ENCODE results near the gene CCDC124.
"Not testable (repeated sequence)": the region's sequence is repeated elsewhere in the genome, so short reads cannot be mapped to it uniquely, and the experiment has no call there.

CCDC124 gene, protein sequence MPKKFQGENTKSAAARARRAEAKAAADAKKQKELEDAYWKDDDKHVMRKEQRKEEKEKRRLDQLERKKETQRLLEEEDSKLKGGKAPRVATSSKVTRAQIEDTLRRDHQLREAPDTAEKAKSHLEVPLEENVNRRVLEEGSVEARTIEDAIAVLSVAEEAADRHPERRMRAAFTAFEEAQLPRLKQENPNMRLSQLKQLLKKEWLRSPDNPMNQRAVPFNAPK

DNA sequence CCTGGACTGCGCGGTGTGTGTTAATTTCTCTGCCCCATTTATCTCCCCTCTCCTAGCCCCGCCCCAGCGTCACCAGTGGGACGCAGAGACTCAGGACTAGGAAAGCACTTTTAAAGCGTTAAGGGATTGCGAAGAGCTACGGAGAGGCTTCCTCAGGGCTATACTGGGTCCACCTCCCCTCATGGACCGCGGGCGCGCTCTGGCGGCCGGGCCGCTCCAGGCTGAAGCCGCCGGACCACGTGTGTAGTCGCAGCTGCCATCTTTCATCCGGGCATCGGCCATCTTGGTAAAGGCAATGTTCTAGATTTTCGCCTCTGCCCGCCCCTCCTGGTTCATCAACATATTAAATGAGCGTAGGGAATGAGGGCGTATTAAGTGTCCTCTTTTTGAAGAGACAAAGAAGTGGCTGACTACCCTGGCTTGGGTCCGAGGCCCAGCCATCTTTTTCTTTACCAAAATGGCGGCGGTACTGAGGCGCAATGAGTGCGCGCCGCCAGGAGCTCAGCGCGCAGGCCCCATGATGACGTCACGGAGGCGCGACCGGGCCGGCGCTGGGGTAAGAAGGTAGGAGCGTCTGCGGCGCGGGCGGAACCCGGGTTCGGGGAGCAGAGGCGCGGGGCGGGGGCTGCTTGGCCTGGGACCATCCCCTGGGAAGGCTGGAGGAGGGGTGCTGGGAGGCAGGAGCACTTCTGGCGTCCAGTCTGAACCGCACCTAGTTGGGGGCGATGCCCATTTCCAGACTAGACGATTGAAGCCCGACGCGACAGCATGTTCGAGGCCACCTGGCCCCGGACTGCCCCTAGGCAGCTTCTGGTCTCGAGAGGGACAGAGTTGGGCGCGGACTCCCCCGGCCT, at the start of gene CCDC124:
Gene CCDC124, plus strand, starts transcription at position 531 of the 854 bp plus-strand sequence. CDS start 3,406 bp downstream, outside the sequence.
- no peak for FAIRE-seq
- DNase-seq (ENCODE audit: low spot score) = peak; percentile 76

DNA sequence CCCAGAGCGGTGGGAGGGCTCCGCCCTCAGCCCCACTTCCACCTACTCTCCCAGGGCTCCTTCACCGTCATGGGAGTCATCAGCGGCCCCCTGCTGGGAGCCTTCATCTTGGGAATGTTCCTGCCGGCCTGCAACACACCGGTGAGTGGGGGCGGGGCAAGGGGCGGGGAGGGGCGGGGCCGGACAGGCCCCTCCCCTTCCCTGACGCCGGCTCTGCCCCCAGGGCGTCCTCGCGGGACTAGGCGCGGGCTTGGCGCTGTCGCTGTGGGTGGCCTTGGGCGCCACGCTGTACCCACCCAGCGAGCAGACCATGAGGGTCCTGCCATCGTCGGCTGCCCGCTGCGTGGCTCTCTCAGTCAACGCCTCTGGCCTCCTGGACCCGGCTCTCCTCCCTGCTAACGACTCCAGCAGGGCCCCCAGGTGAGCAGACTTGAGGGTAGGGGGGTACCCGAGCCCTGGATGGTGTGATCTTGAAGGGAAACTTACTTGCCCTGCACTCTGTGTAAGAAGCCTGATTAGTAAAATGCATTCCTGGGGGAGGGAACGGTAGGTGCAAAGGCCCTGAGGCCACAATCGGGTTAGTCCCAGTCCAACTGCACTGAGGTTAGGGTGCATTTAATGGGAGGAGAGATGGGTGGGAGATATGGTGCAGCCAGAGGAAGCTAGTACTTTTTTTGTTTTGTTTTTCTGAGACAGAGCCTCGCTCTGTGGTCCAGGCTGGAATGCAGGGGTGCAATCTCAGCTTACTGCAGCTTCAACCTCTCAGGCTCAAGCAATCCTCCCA, 49.0 kb upstream of the CCDC124 start:
- no peak for DNase-seq (ENCODE audit: low spot score)
- FAIRE-seq = no peak

DNA sequence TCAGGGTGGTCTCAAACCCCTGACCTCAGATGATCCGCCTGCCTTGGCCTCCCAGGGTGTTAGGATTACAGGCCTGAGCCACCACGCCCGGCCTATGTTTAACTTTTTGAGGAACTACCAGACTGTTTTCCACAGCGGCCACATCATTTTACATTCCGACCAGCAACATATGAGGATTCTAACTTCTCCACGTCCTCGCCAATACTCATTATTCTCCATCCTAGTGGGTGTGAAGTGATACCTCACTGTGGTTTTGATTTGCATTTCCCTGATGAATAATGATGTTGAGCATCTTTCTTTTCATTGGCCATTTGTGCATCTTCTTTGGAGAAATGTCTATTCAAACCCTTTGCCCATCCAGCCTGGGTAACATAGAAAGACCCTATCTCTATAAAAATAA, 46.3 kb upstream of the CCDC124 start:
- FAIRE-seq (no peak), DNase-seq (ENCODE audit: low spot score) (no peak)

DNA sequence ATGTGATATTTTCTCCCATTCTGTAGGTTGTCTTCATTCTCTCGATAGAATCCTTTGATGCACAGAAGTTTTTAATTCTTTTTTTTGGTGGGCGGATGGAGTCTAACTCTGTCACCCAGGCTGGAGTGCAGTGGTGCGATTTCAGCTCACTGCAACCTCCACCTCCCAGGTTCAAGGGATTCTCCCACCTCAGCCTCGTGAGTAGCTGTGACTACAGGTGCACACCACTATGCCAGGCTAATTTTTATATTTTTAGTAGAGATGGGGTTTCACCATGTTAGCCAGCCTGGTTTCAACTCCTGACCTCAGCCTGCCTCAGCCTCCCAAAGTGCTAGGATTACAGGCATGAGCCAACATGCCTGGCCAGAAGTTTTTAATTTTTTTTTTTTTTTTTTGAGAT, 45.6 kb upstream of the CCDC124 start:
- FAIRE-seq = not testable (repeated sequence)

DNA sequence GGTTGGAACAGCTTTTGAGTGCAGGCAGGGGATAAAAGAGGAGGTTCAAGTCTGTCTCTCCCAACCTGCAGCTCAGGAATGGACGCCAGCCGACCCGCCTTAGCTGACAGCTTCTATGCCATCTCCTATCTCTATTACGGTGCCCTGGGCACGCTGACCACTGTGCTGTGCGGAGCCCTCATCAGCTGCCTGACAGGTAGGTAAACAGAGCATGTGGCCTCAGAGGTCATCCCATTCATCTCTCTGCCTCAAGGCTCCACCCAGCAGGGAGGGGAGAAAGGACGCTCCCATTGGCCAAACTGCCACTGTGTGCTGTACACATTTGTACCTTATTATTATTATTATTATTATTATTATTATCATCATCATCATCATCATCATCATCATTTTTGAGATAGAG, 44.6 kb upstream of the CCDC124 start:
- no peak for DNase-seq (ENCODE audit: low spot score)
- FAIRE-seq = no peak

More for the DNA sequence above, 45.6 kb upstream of the CCDC124 start:
- not testable (repeated sequence) for DNase-seq (ENCODE audit: low spot score)

DNA sequence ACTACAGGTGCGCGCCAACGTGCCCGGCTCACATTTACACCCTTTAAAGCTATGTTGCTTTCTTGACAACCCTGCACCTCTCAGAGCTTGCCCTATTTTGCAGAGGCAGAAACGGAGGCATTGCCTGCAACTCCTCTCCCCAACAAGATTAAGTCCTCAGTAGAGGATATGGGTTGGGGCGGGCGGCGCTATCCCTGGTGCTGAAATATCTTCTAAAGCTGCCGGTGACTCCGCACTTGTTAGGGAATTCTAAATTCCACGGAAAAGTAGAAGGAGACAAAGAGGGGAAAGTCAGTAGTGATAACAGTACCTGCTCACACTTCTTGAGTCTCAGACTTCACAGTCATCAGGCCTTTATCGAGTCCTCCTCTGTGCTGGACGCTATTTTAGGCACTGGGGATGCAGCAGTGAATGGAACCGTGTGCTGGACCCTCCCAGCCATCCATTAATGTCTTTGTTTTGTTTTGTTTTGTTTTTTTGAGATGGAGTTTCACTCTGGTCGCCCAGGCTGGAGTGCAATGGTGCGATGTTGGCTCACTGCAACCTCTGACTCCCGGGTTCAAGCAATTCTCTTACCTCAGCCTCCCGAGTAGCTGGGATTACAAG, 43.1 kb upstream of the CCDC124 start:
- DNase-seq (ENCODE audit: low spot score) (no peak), FAIRE-seq (no peak)

DNA sequence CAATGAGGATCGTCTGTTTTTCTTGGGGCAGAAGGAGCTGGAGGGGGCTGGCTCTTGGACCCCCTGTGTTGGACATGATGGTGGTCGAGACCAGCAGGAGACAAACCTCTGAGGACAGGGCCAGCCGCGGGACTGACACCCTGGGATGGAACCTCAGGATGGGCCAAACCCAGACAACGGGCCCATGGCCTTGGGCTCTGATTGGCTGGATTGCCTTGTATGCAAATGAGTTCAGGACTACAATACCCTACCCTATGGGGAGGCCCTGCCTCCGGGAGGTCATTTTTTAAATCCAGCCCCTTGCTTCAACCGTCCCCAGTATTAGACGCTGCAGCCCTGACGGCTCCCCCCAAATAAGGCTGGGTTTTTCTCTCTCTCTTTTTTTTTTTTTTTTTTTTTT, 39.0 kb upstream of the CCDC124 start:
- FAIRE-seq = no peak
- no peak for DNase-seq (ENCODE audit: low spot score)

DNA sequence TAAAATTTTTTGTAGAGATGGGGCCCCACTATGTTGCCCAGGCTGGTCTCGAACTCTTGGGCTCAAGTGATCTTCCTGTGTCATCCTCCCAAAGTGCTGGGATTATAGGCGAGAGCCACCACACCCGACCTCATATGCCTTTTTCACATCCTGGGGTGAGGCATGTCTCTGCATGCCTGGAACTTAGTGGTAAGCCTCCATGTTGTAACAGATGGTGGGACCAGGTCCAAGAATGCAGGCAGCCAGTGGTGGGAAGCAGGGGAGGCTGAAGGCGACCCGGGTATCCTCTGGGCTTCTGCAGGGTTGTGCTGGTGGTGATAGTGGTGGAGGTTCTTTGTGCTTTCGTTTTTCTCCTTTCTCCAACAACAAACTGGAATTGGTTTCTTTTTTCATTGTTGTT, 30.1 kb upstream of the CCDC124 start:
- DNase-seq (ENCODE audit: low spot score) (no peak), FAIRE-seq (no peak)

DNA sequence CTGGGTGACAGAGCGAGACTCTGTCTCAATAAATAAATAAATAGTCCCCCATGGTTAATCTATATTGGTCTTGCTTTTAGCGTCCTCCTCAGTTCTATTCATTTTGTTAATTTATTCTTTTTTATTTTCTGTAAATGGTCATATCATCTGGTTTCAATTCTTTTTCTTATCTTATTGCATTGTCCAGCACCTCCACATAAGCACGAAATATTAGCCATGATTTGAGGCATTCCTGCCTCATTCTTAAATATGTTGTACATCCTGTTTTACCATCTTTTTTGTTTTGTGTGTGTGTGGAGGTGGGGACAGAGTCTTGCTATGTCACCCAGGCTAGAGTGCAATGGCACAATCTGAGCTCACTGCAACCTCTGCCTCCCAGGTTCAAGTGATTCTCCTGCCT, 24.6 kb upstream of the CCDC124 start:
- DNase-seq (ENCODE audit: low spot score) = no peak
- FAIRE-seq = no peak

DNA sequence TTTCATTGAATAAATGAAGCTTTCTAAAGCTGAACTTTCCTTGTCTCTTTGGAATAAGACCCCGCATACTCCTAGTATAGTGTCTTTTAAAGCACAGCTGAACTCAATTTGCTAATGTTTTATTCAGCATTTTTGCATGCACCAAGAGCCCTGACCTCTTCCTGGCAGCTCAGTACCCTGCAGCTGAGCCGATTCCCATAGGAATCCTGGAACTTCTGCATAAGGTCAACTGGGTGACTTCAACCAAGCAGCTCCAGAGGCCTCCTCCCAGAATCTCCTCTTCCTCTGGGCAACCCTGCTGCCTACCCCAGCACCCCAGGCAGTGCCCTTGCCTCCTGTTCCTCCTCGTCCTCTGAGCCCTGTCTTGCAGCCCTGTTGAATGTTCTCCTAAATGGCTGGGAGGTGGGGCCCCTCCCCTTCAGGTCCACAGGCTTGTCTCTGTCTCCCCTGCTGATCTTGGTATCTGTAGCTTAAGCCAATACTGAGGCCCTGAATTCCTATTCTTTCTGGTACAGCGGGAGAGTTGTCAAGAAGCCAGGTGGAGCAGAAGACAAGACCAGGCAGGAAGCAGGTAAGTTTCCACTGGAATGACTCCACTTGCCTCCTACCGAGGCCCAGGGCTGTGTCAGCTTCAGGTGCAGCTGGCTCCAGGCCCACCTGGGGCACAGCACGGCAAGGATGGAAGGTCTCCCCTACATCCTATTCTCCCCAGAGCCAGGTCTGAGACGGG, 23.6 kb upstream of the CCDC124 start:
- no peak for FAIRE-seq
- no peak for DNase-seq (ENCODE audit: low spot score)

DNA sequence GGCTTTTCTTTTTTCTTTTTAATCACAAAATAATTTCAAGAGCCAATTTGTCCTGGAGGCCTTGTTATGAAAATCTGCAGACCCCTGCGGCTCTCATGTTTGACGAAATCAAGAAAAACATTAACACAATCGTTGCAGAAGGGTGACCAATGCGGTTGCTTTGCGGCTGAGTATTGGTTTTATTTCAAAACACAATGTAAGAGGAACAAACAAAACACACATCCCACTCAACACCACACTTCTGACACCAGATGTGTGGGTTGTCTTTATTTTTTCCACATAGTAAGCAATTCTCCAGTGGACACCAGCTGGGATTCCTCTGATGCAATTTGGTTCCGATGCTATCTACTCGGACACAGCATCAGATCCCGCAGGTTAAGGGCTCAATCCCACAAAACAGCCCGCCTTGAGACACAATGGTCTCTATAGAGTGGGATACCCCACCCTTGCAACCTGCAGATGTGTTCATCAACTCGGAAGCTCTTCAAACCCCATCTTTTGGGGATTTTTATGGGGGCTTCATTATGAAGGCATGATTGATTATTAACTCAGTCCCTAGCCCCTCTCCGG, 21.9 kb upstream of the CCDC124 start:
- FAIRE-seq (no peak), DNase-seq (ENCODE audit: low spot score) (no peak)

DNA sequence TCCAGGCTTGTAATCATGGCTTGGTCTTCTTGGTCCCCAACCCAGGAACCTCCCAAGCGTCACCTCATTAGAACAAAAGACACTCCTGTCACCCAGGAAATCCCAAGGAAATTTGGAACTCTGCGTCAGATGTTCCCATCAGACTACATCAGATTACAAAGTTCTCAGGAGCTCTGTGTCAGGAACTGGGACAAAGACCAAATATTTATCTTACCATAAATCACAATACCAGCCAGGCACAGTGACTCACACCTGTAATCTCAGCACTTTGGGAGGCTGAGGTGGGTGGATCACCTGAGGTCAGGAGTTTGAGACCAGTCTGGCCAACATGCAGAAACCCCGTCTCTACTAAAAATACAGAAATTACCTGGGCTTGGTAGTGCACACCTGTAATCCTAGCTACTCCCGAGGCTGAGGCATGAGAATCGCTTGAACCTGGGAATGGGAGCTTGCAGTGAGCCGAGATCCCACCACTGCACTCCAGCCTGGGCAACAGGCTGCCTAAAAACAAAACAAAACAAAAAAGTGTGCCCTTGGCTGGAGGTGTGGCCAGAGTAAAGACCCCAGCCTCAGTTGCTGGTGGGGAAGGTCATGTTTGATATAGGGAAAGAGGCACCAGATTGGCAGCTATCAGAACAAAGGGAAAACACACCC, 16.7 kb upstream of the CCDC124 start:
- no peak for FAIRE-seq
- no peak for DNase-seq (ENCODE audit: low spot score)

DNA sequence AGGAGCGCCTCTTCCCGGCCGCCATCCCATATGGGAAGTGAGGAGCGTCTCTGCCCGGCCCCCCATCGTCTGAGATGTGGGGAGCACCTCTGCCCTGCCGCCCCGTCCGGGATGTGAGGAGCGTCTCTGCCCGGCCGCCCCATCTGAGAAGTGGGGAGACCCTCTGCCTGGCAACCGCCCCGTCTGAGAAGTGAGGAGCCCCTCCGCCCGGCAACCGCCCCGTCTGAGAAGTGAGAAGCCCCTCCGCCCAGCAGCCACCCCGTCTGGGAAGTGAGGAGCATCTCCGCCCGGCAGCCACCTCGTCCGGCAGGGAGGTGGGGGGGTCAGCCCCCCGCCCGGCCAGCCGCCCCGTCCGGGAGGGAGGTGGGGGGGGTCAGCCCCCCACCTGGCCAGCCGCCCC, 14.7 kb upstream of the CCDC124 start:
- not testable (repeated sequence) for FAIRE-seq; DNase-seq (ENCODE audit: low spot score)

DNA sequence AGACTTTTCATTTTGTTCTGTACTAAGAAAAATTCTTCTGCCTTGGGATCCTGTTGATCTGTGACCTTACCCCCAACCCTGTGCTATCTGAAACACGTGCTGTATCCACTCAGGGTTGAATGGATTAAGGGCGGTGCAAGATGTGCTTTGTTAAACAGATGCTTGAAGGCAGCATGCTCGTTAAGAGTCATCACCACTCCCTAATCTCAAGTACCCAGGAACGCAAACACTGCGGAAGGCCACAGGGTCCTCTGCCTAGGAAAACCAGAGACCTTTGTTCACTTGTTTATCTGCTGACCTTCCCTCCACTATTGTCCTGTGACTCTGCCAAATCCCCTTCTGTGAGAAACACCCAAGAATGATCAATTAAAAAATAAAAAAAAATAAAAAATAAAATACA, 13.7 kb upstream of the CCDC124 start:
- not testable (repeated sequence) for DNase-seq (ENCODE audit: low spot score); FAIRE-seq

DNA sequence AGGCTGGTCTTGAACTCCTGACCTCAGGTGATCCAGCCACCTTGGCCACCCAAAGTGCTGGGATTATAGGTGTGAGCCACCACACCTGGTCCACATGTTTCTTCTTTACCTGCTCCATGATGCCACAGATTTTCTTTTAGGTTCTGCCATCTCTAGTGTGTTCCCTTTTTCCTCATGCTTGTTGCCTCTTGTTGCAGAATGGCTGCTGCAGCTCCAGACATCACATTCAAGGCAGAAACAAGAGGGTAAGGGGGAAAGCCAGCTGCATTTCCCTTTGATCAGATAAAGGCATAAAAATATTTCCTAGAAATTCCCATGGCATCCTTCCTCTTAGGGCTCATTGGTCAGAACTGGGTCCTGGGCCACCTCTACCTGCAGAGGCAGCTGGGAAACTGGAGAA, 12.3 kb upstream of the CCDC124 start:
- DNase-seq (ENCODE audit: low spot score) (no peak), FAIRE-seq (no peak)

DNA sequence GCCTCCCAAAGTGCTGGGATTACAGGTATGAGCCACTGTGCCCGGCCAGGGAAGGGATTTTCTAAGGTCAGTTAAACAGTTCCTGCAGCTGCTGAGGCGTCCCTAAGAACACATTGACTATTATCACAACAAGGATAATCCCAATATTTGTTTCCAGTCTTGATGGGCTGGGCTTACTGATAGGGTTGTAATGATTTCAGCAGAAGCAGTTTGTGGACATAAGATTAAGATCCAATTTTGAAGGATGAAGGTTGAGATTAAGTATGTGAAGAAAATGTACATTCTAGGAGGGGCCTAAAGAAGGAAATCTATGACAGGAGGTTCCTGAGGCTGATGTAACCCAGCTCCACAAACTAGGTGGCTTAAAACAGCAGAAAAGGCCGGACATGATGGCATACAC, 10.7 kb upstream of the CCDC124 start:
- FAIRE-seq (no peak), DNase-seq (ENCODE audit: low spot score) (no peak)

DNA sequence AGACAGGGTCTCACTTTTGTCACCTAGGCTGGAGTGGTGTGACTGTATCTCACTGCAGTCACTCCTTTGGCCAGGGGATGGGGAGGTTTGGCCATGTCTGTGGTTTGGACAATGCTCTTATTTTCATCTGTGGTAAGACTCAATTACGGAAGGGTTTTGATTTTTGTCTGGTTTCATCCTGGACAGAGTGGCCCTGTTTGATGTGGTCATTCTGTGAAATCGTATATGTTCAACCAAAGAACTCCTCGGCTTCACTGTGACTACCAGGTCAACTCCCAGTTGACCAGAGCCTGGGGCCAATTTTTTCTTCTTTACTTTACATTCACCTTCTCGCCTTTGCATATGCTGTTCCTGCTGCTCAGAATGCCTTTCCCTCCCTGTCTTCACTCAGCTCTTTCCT, 6.8 kb upstream of the CCDC124 start:
- no peak for DNase-seq (ENCODE audit: low spot score)
- FAIRE-seq = no peak

DNA sequence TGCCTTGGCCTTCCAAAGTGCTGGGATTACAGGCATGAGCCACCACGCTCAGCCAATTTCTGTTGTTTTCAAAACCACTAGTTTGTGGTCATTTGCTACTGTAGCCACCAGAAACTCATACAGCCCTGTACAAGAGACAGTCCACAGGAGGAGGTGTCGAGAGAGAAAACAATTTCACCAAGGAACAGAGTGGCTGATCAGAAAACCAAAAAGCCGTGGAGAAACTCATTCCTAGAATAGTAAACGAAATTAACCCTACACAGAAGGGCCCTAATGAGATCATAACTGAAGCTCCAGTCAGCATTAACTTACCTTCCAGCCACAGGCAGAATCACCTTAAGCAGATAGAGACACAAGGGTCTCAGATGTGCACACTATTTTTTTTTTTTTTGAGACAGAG, 3.8 kb upstream of the CCDC124 start:
- FAIRE-seq (no peak), DNase-seq (ENCODE audit: low spot score) (no peak)

DNA sequence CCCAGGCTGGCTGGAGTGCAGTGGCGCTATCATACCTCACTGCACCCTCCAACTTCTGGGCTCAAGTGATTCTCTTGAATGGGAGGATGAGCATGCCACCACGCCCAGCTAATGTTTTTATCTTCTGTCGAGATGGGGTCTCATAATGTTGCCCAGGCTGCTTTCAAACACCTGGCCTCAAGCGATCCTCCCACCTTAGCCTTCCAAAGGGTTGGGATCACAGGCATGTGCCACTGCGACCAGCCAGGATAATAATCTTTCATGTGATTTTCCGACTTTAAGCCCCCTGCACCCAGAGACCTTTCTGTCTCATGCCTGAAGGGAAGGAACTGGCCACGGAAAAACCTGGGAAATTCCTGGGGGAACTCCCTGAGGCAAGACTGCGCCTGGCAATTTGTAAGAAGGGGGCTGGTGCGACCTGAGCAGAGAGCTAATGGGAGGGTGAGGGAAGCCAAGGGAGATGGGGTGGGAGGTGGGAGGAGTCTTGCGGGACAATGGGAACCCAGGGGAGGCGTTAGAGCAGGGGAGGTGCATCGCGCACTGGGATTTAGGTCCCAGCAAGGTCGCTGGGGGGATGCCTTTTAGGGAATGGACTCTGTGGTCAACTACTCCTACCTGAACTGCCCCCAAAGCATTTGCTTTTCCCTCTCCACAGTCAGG, 1.2 kb upstream of the CCDC124 start:
- DNase-seq (ENCODE audit: low spot score) (no peak), FAIRE-seq (no peak)
